Measurements from ENCODE around the gene CAPNS2. TPM values are rescaled to one million over a fixed set of nuclear protein-coding genes. Genes with fewer than 3 reads are reported as not detected.

CAPNS2 gene
- total RNA-seq, 1 experiment from 2014 or later: 0.28 TPM

- TF ChIP-seq, protein P1, sequence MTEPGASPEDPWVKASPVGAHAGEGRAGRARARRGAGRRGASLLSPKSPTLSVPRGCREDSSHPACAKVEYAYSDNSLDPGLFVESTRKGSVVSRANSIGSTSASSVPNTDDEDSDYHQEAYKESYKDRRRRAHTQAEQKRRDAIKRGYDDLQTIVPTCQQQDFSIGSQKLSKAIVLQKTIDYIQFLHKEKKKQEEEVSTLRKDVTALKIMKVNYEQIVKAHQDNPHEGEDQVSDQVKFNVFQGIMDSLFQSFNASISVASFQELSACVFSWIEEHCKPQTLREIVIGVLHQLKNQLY (CRISPR knock-in tag; IDR thresholded peaks at IDR 0.05): no peak
- TF ChIP-seq TP53 (CRISPR knock-in tag; IDR thresholded peaks at IDR 0.05) (no peak), TEAD4 (CRISPR knock-in tag; IDR thresholded peaks at IDR 0.05) (no peak)
- TF ChIP-seq, protein P2, sequence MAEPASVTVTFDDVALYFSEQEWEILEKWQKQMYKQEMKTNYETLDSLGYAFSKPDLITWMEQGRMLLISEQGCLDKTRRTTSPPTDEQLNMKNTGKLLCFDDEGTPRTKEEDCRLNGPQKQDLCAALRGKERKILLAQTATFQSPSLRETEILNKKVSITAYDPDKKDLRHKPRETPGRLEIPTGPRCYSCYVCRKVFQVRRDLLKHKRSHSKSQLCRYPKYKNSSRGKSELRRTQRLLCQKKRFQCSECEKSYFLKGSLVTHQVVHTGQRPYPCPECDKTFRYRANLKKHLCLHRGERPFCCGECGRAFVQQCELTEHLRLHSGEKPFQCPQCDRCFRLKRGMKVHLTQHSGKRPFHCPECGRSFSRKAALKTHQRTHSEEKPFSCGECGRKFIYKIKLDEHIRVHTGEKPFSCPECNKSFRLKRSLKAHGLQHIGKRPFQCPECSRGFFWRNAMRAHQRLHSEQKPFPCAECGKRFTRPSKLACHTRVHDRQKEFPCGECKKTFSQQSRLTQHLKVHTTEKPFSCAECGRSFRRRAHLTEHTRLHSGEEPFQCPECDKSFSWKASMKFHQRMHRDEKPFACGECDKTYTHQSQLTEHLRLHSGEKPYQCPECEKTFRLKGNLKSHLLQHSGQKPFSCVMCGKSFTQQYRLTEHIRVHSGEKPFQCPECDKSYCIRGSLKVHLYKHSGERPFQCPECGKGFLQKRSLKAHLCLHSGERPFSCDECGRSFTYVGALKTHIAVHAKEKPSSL (CRISPR knock-in tag; conservative IDR thresholded peaks at IDR 0.05): no peak
Measured at GRCh38 chr16:55597928-55598327, 31.4 kb downstream of the CAPNS2 start (continued).

DNA sequence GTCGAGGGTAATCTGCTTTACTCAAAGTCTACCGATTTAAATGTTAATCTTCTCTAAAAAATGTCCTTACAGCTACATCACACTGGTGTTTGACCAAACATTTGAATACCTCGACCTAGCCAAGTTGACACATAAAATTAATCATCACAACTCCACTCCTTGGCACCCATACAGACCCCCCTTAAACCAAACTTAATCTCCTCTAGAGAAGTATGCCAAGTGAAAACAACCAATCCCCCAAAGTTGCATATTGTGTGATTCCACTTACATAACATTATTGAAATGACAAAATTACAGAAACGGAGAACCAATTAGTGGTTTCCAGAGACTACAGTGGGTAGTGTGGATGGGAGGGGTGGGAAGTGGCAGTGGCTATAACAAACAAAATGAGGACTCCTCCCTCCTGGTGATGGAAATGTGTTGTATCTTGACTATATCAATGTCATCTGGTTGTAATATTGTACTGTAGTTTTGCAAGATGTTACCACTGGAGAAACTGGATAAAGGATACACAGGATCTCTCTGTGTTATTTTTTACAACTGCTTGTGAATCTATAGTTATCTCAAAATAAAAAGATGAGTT lies 39.4 kb downstream of the CAPNS2 start:
- ChIA-PET POLR2A (no interaction called here), CTCF (interaction anchor here (1.0 kb wide), 1 partner anchor 17 kb away, joined by 3 read pairs; no protein-coding TSS in a partner anchor)
- no peaks in the 10 kb centered on the region; the same call in none of the 2 replicates for H3K27me3 Mint-ChIP-seq (ENCODE audit: low read depth)
- H3K27ac Mint-ChIP-seq: no peak overlapping the region
- H3K4me1 Mint-ChIP-seq: no peaks in the 10 kb centered on the region
- DNase-seq (ENCODE audit: low spot score) (no peak), ATAC-seq (no peak)
- H3K4me3 Mint-ChIP-seq: no peak overlapping the region
- peaks cover 17% of the 10 kb centered on the region for H3K9me3 Mint-ChIP-seq
- H3K36me3 Mint-ChIP-seq: no peaks in the 10 kb centered on the region
- TF ChIP-seq, protein P3, sequence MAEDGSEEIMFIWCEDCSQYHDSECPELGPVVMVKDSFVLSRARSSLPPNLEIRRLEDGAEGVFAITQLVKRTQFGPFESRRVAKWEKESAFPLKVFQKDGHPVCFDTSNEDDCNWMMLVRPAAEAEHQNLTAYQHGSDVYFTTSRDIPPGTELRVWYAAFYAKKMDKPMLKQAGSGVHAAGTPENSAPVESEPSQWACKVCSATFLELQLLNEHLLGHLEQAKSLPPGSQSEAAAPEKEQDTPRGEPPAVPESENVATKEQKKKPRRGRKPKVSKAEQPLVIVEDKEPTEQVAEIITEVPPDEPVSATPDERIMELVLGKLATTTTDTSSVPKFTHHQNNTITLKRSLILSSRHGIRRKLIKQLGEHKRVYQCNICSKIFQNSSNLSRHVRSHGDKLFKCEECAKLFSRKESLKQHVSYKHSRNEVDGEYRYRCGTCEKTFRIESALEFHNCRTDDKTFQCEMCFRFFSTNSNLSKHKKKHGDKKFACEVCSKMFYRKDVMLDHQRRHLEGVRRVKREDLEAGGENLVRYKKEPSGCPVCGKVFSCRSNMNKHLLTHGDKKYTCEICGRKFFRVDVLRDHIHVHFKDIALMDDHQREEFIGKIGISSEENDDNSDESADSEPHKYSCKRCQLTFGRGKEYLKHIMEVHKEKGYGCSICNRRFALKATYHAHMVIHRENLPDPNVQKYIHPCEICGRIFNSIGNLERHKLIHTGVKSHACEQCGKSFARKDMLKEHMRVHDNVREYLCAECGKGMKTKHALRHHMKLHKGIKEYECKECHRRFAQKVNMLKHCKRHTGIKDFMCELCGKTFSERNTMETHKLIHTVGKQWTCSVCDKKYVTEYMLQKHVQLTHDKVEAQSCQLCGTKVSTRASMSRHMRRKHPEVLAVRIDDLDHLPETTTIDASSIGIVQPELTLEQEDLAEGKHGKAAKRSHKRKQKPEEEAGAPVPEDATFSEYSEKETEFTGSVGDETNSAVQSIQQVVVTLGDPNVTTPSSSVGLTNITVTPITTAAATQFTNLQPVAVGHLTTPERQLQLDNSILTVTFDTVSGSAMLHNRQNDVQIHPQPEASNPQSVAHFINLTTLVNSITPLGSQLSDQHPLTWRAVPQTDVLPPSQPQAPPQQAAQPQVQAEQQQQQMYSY (CRISPR knock-in tag; IDR thresholded peaks at IDR 0.05): no peak
- no peak for TF ChIP-seq ZNF317 (CRISPR knock-in tag; IDR thresholded peaks at IDR 0.05; ENCODE audit: borderline replicate concordance, low read depth)
- no peak for TF ChIP-seq ZNF423 (CRISPR knock-in tag; IDR thresholded peaks at IDR 0.05)
- TF ChIP-seq, protein P4, sequence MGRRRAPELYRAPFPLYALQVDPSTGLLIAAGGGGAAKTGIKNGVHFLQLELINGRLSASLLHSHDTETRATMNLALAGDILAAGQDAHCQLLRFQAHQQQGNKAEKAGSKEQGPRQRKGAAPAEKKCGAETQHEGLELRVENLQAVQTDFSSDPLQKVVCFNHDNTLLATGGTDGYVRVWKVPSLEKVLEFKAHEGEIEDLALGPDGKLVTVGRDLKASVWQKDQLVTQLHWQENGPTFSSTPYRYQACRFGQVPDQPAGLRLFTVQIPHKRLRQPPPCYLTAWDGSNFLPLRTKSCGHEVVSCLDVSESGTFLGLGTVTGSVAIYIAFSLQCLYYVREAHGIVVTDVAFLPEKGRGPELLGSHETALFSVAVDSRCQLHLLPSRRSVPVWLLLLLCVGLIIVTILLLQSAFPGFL (CRISPR knock-in tag; IDR thresholded peaks at IDR 0.05; ENCODE audit: borderline replicate concordance): no peak
- TF ChIP-seq TCF7 (CRISPR knock-in tag; IDR thresholded peaks at IDR 0.05; ENCODE audit: low read depth): no peak
- TF ChIP-seq CDX4 (CRISPR knock-in tag; IDR thresholded peaks at IDR 0.05; ENCODE audit: borderline replicate concordance): no peak
- no peak for TF ChIP-seq GRHL2 (CRISPR knock-in tag; IDR thresholded peaks at IDR 0.05; ENCODE audit: insufficient replicate concordance, severe bottlenecking)
- TF ChIP-seq JAZF1 (CRISPR knock-in tag; IDR thresholded peaks at IDR 0.05): no peak
- no peak for TF ChIP-seq CREB1 (CRISPR knock-in tag; IDR thresholded peaks at IDR 0.05)
- TF ChIP-seq ZNF219 (CRISPR knock-in tag; IDR thresholded peaks at IDR 0.05; ENCODE audit: borderline replicate concordance): no peak

Data from WTC11 (cell line).